ENCODE measurements around the gene NR2F2. TPM values are rescaled to one million over a fixed set of nuclear protein-coding genes. Genes with fewer than 3 reads are reported as not detected.

Gene NR2F2
- total and polyA plus RNA-seq, 2 donors (not counting 1 experiment from before 2014, with no cell fraction given) = not detected

- Histone ChIP-seq H3K4me2 (replicated peaks; ENCODE audit: low read depth, low read length, poor library complexity, severe bottlenecking) (no peak overlapping the region), H3K36me3 (replicated peaks in 1 of 2; ENCODE audit: control extremely low read depth in 1 of 2, control insufficient read depth in 1 of 2, extremely low read depth in 1 of 2, insufficient read depth in 2 of 2, low read length in 1 of 2) (no peaks in the 10 kb centered on the region), H3K79me2 (ENCODE audit: control insufficient read depth, insufficient read depth, low read length) (no peaks in the 10 kb centered on the region), H3K4me3 (ENCODE audit: control extremely low read depth in 1 of 5, extremely low read depth in 1 of 5, insufficient read depth in 1 of 5, low read depth in 2 of 5, low read length in 4 of 5) (no peak overlapping the region), H4K20me1 (ENCODE audit: control insufficient read depth, insufficient read depth, low read length, poor library complexity, severe bottlenecking) (no peaks in the 10 kb centered on the region), H3K27me3 (replicated peaks in 1 of 4; ENCODE audit: control extremely low read depth in 1 of 4, control insufficient read depth in 3 of 4, insufficient read depth in 4 of 4, low read length in 3 of 4) (peaks cover 0 to 81% (median 52%) of the 10 kb centered on the region in 4 experiments), H3K9ac (ENCODE audit: low read length) (no peak overlapping the region), H3K4me1 (ENCODE audit: control insufficient read depth in 2 of 2, insufficient read depth in 2 of 2, low read length in 2 of 2) (peaks cover 0 to 7% of the 10 kb centered on the region in 2 donors), H3K27ac (ENCODE audit: low read length in 2 of 2) (no peak overlapping the region), H3K9me3 (ENCODE audit: control extremely low read depth in 1 of 3, control insufficient read depth in 2 of 3, insufficient read depth in 1 of 3, low read length in 2 of 3) (peaks cover 0 to 32% (median 0%) of the 10 kb centered on the region in 3 donors), H2AFZ (ENCODE audit: insufficient read depth, low read depth, low read length, poor library complexity, severe bottlenecking) (no peak overlapping the region)
- ChIA-PET POLR2A (no interaction called here), CTCF (interaction anchor here (0.8 kb wide), 1 partner anchor 30 kb away, joined by 4 read pairs; no protein-coding TSS in a partner anchor)
- Mint-ChIP-seq H3K4me1 (no peaks in the 10 kb centered on the region), H3K9me3 (ENCODE audit: insufficient read depth) (no peaks in the 10 kb centered on the region), H3K4me3 (no peak overlapping the region), H3K27ac (no peak overlapping the region), H3K27me3 (peaks cover 74% of the 10 kb centered on the region)
- no peak for DNase-seq
- no peak for TF ChIP-seq EZH2 (IDR thresholded peaks at IDR 0.05; ENCODE audit: borderline replicate concordance, insufficient read depth, low read depth, low read length, poor library complexity, severe bottlenecking)
- no peak for TF ChIP-seq CTCF (IDR thresholded peaks at IDR 0.05)
- ATAC-seq (ENCODE audit: low read depth) = no peak
- intact Hi-C loops (cut with micrococcal nuclease) = no loop called here
- 33% methylated on average over 1 of the region's 7 CpGs for WGBS (ENCODE audit: insufficient coverage)
Measured at GRCh38 chr15:96349857-96350720, 19.6 kb downstream of the NR2F2 start.
